ENCODE data around the gene RSRP1. TPM values are rescaled to one million over a fixed set of nuclear protein-coding genes. Genes with fewer than 3 reads are reported as not detected.

Gene RSRP1
- polyA plus RNA-seq, 1 donor: 176 TPM

- no peak for DNase-seq
- H3K9me3 ChIP-seq (ENCODE audit: control insufficient read depth, low read depth, low read length): no peaks in the 10 kb centered on the region
- H3K4me3 ChIP-seq (ENCODE audit: low read length): no peak overlapping the region
- no peaks in the 10 kb centered on the region for H3K36me3 ChIP-seq (ENCODE audit: control insufficient read depth, insufficient read depth, low read length)
- WGBS (ENCODE audit: insufficient coverage, low lambda C conversion rate): no CpG with 5 or more reads among the region's 17 CpGs
- no peaks in the 10 kb centered on the region for H3K27me3 ChIP-seq (ENCODE audit: control insufficient read depth, insufficient read depth, low read length)
- H3K27ac ChIP-seq (ENCODE audit: low read length): no peak overlapping the region
- H3K4me1 ChIP-seq (ENCODE audit: control insufficient read depth, insufficient read depth, low read length): peaks cover 37% of the 10 kb centered on the region
These were observed 52.7 kb downstream of the RSRP1 start for GRCh38 chr1:25194572-25195020.

GRCh38 chr1:25194054-25194453 lies 53.2 kb downstream of the RSRP1 start:
- 100% methylated on average over 1 of the region's 8 CpGs for WGBS (ENCODE audit: insufficient coverage, low lambda C conversion rate)
- DNase-seq: no peak
- H3K27ac ChIP-seq (ENCODE audit: low read length): no peak overlapping the region

DNA sequence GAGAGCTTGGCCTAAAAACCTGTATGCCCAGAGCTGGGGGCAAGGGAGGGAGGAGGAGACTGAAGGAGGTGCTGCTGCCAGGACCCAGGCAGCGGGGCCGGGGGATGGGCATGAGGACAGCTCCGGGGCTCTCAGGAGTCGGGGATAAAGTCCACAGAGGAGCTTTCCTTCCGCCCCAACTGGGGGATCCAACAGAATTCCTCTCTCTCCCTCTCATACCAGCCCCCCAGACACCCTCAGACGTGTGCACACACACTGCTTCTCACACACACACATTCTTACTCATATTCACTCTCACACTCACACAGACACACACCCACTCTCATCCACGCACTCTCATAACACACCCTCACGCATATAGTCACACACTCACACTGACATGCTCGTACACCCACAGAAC lies 54.0 kb downstream of the RSRP1 start:
- Histone ChIP-seq H3K9me3 (ENCODE audit: control insufficient read depth, low read depth, low read length) (no peaks in the 10 kb centered on the region), H3K27ac (ENCODE audit: low read length) (peak overlapping the region; percentile 50), H3K4me1 (ENCODE audit: control insufficient read depth, insufficient read depth, low read length) (peaks cover 34% of the 10 kb centered on the region), H3K4me3 (ENCODE audit: low read length) (peak overlapping the region; percentile 8), H3K36me3 (ENCODE audit: control insufficient read depth, insufficient read depth, low read length) (no peaks in the 10 kb centered on the region), H3K27me3 (ENCODE audit: control insufficient read depth, insufficient read depth, low read length) (no peaks in the 10 kb centered on the region)
- no CpG with 5 or more reads among the region's 9 CpGs for WGBS (ENCODE audit: insufficient coverage, low lambda C conversion rate)
- DNase-seq: peak; percentile 75 to 89

More at GRCh38 chr1:25194054-25194453, 53.2 kb downstream of the RSRP1 start:
- H3K27me3 ChIP-seq (ENCODE audit: control insufficient read depth, insufficient read depth, low read length): no peaks in the 10 kb centered on the region
- no peaks in the 10 kb centered on the region for H3K36me3 ChIP-seq (ENCODE audit: control insufficient read depth, insufficient read depth, low read length)
- H3K4me1 ChIP-seq (ENCODE audit: control insufficient read depth, insufficient read depth, low read length): peaks cover 37% of the 10 kb centered on the region
- H3K4me3 ChIP-seq (ENCODE audit: low read length): no peak overlapping the region
- no peaks in the 10 kb centered on the region for H3K9me3 ChIP-seq (ENCODE audit: control insufficient read depth, low read depth, low read length)

Other genes starting within 250 kb of the RSRP1 start
- gene SYF2, start 15.0 kb downstream of the RSRP1 start, polyA plus RNA-seq: 70.3 TPM
- 1.5 TPM for gene RHD, start 25.1 kb upstream of the RSRP1 start, polyA plus RNA-seq
- gene TMEM50A, start 90.9 kb upstream of the RSRP1 start, polyA plus RNA-seq: 75.9 TPM
- gene RHCE, start 173.4 kb upstream of the RSRP1 start, polyA plus RNA-seq: 0.60 TPM
- 17.5 TPM for gene MACO1, start 183.4 kb upstream of the RSRP1 start, polyA plus RNA-seq